ENCODE results near the gene LTBP1. TPM values are rescaled to one million over a fixed set of nuclear protein-coding genes. Genes with fewer than 3 reads are reported as not detected.

The LTBP1 gene
- total RNA-seq, 2 donors from 2014 or later, result 19.4 to 23.1 TPM

DNA sequence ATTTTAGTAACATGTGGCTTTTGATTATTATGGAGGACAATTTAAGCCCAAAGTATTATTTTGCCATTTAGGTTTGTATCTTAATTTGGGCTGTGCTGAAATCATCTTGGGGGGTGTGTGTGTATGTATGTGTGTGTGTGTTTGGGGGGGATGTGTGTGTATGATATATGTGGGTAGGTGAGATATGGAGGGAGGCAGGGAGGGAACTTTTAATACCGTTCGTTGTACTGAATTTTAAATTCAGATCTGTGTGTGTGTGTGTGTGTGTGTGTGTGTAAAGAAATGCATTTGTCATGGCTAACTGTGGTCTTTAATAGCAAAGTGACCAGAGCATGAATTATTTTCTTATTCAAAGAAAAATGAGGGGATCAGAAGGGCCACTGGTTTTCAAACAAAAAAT, 113.7 kb downstream of the LTBP1 start:
- no peak for DNase-seq
- H3K36me3 ChIP-seq, result no peaks in the 10 kb centered on the region
- no peaks in the 10 kb centered on the region for H3K9me3 ChIP-seq
- H3K4me3 ChIP-seq, result no peak overlapping the region
- intact Hi-C loops (cut with DNase I), result no loop called here
- TF ChIP-seq, protein P1, sequence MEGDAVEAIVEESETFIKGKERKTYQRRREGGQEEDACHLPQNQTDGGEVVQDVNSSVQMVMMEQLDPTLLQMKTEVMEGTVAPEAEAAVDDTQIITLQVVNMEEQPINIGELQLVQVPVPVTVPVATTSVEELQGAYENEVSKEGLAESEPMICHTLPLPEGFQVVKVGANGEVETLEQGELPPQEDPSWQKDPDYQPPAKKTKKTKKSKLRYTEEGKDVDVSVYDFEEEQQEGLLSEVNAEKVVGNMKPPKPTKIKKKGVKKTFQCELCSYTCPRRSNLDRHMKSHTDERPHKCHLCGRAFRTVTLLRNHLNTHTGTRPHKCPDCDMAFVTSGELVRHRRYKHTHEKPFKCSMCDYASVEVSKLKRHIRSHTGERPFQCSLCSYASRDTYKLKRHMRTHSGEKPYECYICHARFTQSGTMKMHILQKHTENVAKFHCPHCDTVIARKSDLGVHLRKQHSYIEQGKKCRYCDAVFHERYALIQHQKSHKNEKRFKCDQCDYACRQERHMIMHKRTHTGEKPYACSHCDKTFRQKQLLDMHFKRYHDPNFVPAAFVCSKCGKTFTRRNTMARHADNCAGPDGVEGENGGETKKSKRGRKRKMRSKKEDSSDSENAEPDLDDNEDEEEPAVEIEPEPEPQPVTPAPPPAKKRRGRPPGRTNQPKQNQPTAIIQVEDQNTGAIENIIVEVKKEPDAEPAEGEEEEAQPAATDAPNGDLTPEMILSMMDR (IDR thresholded peaks at IDR 0.05), result no peak
- H3K27ac ChIP-seq, result no peak overlapping the region
- H3K27me3 ChIP-seq, result no peaks in the 10 kb centered on the region
- H3K4me1 ChIP-seq, result no peaks in the 10 kb centered on the region
- H3K9ac ChIP-seq (ENCODE audit: low read depth in 2 of 2, low read length in 2 of 2), result no peak overlapping the region

DNA sequence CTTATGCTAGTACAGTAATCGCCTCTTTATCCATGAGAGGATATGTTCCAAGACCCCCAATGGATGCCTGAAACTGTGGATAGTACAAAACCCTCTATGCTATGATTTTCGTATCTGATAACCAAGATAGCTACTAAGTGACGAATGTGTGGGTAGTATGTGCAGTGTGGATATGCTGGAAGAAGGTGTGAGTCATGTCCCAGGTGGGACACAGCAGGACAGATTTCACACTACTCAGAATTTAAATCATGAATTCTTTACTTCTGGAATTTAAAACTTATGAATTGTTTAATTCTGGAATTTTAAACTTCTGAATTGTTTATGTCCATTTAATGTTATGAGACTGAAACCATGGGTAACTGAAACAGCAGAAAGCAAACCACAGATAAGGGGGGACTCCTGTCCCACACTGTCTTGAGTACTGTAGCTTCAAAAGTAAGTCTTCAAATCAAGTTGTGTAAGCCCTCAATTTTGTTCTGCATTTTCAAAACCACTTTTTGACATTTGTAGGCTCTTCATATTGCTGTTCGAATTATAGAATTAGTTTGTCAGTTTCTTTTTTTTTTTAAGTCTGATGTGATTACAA, 116.0 kb downstream of the LTBP1 start:
- Histone ChIP-seq H3K4me3 (no peak overlapping the region), H3K27me3 (no peaks in the 10 kb centered on the region), H3K36me3 (no peaks in the 10 kb centered on the region), H3K9me3 (no peaks in the 10 kb centered on the region), H3K4me1 (no peaks in the 10 kb centered on the region), H3K9ac (ENCODE audit: low read depth in 2 of 2, low read length in 2 of 2) (no peak overlapping the region), H3K27ac (no peak overlapping the region)
- no peak for DNase-seq
- intact Hi-C loops (cut with DNase I), result no loop called here
- TF ChIP-seq, protein P1 (IDR thresholded peaks at IDR 0.05), result no peak

DNA sequence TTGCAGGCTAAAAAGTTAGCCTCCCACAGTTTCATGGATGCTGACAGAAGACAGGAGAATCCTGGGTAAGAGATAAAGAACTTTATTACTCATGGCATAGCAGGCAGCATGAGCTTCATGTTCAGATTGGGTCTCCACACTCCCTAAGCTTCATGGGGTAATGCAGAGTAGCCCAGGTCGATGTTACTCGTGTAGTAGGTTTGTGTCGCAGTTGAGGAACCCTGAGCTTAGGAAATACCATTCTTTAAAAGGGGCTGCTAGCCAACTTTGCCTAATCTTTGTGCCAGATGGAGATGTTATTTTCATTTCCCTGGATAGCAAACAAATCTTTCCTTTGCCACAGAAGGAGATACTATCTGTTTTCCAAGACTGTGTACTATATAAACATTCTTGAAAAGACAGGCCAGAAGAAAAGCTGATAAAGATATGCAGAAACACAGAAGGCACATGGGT, 117.6 kb downstream of the LTBP1 start:
- TF ChIP-seq, protein P1 (IDR thresholded peaks at IDR 0.05), result no peak
- no peak overlapping the region for H3K27ac ChIP-seq
- intact Hi-C loops (cut with DNase I), result no loop called here

DNA sequence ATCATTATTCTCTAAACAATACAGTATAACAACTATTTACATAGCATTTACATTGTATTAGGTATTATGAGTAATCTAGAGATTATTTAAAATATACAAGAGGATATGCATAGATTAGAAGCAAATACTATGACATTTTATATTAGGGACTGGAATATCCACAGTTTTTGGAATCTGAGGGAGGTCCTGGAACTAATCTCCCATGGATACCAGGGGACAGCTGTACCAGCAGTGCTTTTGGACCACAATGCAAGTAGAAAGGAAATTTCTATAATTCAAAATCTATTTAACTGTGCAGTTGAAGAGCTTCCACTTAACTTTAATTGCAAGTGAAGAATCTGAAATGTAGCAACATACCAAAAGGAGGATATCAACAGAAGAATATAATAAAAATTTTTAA, 120.8 kb downstream of the LTBP1 start:
- H3K4me1 ChIP-seq, result no peaks in the 10 kb centered on the region
- TF ChIP-seq, protein P1 (IDR thresholded peaks at IDR 0.05), result no peak
- no peak overlapping the region for H3K9ac ChIP-seq (ENCODE audit: low read depth in 2 of 2, low read length in 2 of 2)
- no peak overlapping the region for H3K4me3 ChIP-seq
- H3K27me3 ChIP-seq, result no peaks in the 10 kb centered on the region
- H3K9me3 ChIP-seq, result no peaks in the 10 kb centered on the region
- intact Hi-C loops (cut with DNase I), result no loop called here
- no peak for DNase-seq
- H3K27ac ChIP-seq, result no peak overlapping the region
- no peaks in the 10 kb centered on the region for H3K36me3 ChIP-seq

More for the DNA sequence above, 117.6 kb downstream of the LTBP1 start:
- H3K4me1 ChIP-seq, result no peaks in the 10 kb centered on the region
- H3K36me3 ChIP-seq, result no peaks in the 10 kb centered on the region
- H3K9ac ChIP-seq (ENCODE audit: low read depth in 2 of 2, low read length in 2 of 2), result no peak overlapping the region
- DNase-seq, result no peak
- no peaks in the 10 kb centered on the region for H3K9me3 ChIP-seq
- no peak overlapping the region for H3K4me3 ChIP-seq
- H3K27me3 ChIP-seq, result no peaks in the 10 kb centered on the region

DNA sequence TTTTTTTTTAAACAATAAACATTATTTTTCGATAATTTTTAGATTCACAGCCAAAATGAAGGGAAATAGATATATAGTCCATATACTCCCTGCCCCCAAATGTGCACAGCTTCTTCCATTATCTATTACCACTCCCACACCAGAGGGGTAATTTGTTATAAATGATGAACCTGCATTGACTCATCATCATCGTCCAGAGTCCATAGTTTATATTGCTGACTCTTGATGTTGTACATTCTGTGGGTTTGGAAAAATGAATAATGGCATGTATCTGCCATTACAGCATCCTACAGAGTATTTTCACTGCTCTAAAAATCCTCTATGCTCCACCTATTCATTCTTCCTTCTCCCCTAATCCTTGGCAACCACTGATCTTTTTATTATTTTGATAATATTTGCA, 121.5 kb downstream of the LTBP1 start:
- H3K27ac ChIP-seq, result no peak overlapping the region
- no peak overlapping the region for H3K9ac ChIP-seq (ENCODE audit: low read depth in 2 of 2, low read length in 2 of 2)
- H3K27me3 ChIP-seq, result no peaks in the 10 kb centered on the region
- H3K36me3 ChIP-seq, result no peaks in the 10 kb centered on the region
- no peaks in the 10 kb centered on the region for H3K4me1 ChIP-seq
- intact Hi-C loops (cut with DNase I), result no loop called here
- no peaks in the 10 kb centered on the region for H3K9me3 ChIP-seq
- TF ChIP-seq, protein P1 (IDR thresholded peaks at IDR 0.05), result no peak
- DNase-seq, result no peak
- H3K4me3 ChIP-seq, result no peak overlapping the region
